SU-DHL-6 (cell line): ENCODE measurements around the gene ITGA7.

ENCODE experiments used
- H2AFZ ChIP-seq: fragments of 200-600 bp; sonication (generic); 2 replicates; pipeline ENCODE4 v1.6.1; 2014; ENCODE audit warnings: low read depth, mild to moderate bottlenecking, moderate library complexity, mixed read lengths, antibody characterized with exemption, low read length; ENCODE audit not compliant: severe bottlenecking
- H3F3A ChIP-seq: fragments of 200-600 bp; shearing (Covaris generic); 2 replicates; pipeline ENCODE4 v1.6.0; 2016; ENCODE audit warnings: antibody characterized with exemption, mild to moderate bottlenecking; ENCODE audit not compliant: insufficient read depth
- H3K27ac ChIP-seq: fragments of 200-600 bp; sonication (generic); 2 replicates; pipeline ENCODE4 v1.5.1; 2016; ENCODE audit warnings: low read depth, mild to moderate bottlenecking, low read length, moderate library complexity, mixed read lengths
- H3K27me3 ChIP-seq: fragments of 200-600 bp; sonication (generic), shearing (Covaris generic); 2 replicates; pipeline ENCODE4 v1.6.0; 2014; ENCODE audit warnings: mild to moderate bottlenecking, low read length
- H3K36me3 ChIP-seq: fragments of 200-600 bp; sonication (generic); 2 replicates; pipeline ENCODE4 v1.6.1; 2014; ENCODE audit warnings: mild to moderate bottlenecking, low read length, mixed read lengths
- H3K4me2 ChIP-seq: fragments of 300-600, 200-600 bp; shearing (Covaris generic), sonication (generic); 2 replicates; pipeline ENCODE4 v1.6.0; 2014; ENCODE audit warnings: low read length, low read depth, mild to moderate bottlenecking; ENCODE audit not compliant: poor library complexity, severe bottlenecking
- H3K4me3 ChIP-seq: fragments of 200-600 bp; sonication (generic); 2 replicates; pipeline ENCODE4 v1.5.1; 2014; ENCODE audit warnings: antibody characterized with exemption, low read length, mild to moderate bottlenecking, mixed read lengths; ENCODE audit not compliant: insufficient read depth, poor library complexity, severe bottlenecking
- H3K79me2 ChIP-seq: fragments of 200-600 bp; sonication (generic); 2 replicates; pipeline ENCODE4 v1.6.1; 2014; ENCODE audit warnings: mild to moderate bottlenecking, low read length, moderate library complexity; ENCODE audit not compliant: insufficient read depth
- H3K9ac ChIP-seq: fragments of 200-600 bp; sonication (generic); 2 replicates; pipeline ENCODE4 v1.7.0; 2014; ENCODE audit warnings: mild to moderate bottlenecking, low read length
- H3K9me2 ChIP-seq: fragments of 200-600 bp; sonication (generic); replicated peaks from 2 replicates; pipeline ENCODE4 v1.6.1; 2014; ENCODE audit warnings: low read length; ENCODE audit not compliant: insufficient read depth
- H3K9me3 ChIP-seq: fragments of 200-600 bp; sonication (generic); 2 replicates; pipeline ENCODE4 v1.6.1; 2014; ENCODE audit warnings: low read length, mixed read lengths; ENCODE audit not compliant: insufficient read depth
- H4K20me1 ChIP-seq: fragments of 200-600 bp; sonication (generic); 2 replicates; pipeline ENCODE4 v1.6.1; 2014; ENCODE audit warnings: low read depth, mild to moderate bottlenecking, antibody characterized with exemption, low read length, moderate library complexity, mixed read lengths
- EZH2phosphoT487 ChIP-seq: fragments of 200-600 bp; sonication (generic), shearing (Covaris generic); conservative IDR thresholded peaks from 2 replicates; pipeline ENCODE4 v1.6.1; 2018; ENCODE audit warnings: mild to moderate bottlenecking, antibody characterized with exemption, low read length, moderate library complexity, mixed read lengths
- TF ChIP-seq, protein P1 (sequence below): fragments of 200-600 bp; sonication (generic); IDR thresholded peaks from one replicate; pipeline ENCODE4 v1.5.1; 2017; ENCODE audit warnings: antibody characterized with exemption, mild to moderate bottlenecking, low read length, moderate library complexity; ENCODE audit not compliant: insufficient read depth, poor library complexity, severe bottlenecking

Gene ITGA7

DNA sequence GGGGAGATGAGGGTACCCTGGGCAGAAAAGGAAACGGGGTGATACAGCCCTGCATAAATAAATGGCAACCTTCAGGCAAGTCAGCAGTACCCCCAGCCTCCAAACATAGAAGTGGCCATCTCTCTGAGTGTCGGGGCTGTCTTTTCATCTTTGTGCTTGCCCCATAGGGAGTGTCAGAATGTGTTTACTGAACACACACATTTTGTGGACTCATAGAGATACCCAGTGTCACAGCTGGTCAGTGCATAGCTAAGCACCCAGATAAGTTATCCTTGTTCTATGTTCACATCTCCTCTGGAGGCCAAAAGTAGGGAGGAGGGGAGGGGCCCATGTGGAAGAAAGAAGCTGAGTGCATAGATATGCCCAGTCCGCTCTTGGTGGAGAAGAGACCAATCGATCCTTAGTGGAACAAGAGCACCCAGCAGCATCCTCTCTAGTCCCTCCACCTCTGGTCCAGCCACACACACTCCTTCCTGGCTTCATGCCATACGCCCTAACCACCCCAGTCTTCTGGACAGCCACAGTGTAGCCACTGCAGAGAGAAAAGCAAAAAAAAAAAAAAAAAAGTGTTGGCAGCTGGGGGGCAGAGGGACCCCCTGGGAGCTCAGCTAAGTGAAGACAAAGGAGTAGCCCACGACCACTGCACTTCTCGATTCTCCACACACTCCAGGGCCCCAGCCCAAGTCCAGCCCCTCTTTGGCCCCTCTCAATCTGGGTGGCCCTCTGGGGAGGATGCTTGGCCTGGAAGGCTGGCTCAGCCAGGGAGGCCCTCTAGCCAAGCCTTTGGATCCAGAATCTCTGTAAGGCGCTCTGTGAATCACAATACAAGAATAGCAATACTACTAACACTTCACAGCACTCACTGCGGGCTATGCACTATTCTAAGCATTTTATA, 2.6 kb downstream of the ITGA7 start:
- Histone ChIP-seq H3K27me3 (no peaks in the 10 kb centered on the region), H3F3A (no peaks in the 10 kb centered on the region), H3K4me3 (no peak overlapping the region), H3K9ac (no peak overlapping the region), H3K9me2 (no peaks in the 10 kb centered on the region), H3K36me3 (no peaks in the 10 kb centered on the region), H3K27ac (no peak overlapping the region), H3K9me3 (no peaks in the 10 kb centered on the region), H4K20me1 (no peaks in the 10 kb centered on the region), H3K79me2 (no peaks in the 10 kb centered on the region), H2AFZ (no peak overlapping the region), H3K4me2 (no peak overlapping the region)
- TF ChIP-seq, protein P1, sequence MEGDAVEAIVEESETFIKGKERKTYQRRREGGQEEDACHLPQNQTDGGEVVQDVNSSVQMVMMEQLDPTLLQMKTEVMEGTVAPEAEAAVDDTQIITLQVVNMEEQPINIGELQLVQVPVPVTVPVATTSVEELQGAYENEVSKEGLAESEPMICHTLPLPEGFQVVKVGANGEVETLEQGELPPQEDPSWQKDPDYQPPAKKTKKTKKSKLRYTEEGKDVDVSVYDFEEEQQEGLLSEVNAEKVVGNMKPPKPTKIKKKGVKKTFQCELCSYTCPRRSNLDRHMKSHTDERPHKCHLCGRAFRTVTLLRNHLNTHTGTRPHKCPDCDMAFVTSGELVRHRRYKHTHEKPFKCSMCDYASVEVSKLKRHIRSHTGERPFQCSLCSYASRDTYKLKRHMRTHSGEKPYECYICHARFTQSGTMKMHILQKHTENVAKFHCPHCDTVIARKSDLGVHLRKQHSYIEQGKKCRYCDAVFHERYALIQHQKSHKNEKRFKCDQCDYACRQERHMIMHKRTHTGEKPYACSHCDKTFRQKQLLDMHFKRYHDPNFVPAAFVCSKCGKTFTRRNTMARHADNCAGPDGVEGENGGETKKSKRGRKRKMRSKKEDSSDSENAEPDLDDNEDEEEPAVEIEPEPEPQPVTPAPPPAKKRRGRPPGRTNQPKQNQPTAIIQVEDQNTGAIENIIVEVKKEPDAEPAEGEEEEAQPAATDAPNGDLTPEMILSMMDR, result no peak

DNA sequence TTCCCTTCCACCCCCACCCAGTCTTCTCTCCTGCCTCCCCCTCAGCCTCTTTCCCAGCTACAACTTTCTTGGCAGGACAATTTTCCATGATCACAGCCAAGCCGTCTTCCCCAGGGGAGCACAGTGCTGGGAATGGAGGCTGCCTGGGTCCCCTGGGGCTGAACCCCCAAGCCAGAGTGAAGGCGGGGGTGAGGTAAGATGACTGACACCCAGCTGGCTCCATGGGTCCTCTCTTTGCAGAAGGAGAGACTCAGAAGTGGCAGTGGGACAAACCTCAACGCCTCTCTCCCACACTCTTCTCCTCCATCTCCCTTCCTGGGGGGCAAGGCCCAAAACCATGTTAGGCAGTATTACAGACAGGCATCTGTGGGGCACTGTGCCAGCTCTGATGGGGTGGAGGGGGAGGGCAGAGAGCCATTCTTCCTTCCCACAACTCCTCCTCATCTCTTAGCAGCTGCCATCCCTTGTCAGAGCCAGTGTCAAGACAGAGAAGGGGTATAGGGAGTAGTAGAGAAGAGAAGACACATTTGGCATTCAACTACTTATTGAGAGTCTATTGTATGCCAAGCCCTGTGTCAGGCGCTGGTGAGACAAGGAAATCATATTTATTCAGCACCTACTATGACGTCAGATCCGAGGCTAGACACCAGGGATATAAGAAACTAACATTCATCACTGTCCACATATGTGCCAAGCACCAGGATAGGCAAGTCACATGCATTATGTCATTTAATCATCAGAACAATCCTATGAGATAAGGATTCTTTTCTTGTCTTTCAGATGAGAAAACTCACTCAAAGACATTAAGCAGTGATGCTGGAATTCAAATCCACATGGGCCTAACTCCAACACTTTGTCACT, 3.6 kb downstream of the ITGA7 start:
- Histone ChIP-seq H4K20me1 (no peaks in the 10 kb centered on the region), H3F3A (no peaks in the 10 kb centered on the region), H3K4me3 (no peak overlapping the region), H3K4me2 (no peak overlapping the region), H3K27me3 (no peaks in the 10 kb centered on the region), H3K36me3 (no peaks in the 10 kb centered on the region), H3K9me3 (no peaks in the 10 kb centered on the region), H3K9ac (no peak overlapping the region), H3K27ac (no peak overlapping the region), H2AFZ (no peak overlapping the region), H3K79me2 (no peaks in the 10 kb centered on the region), H3K9me2 (no peaks in the 10 kb centered on the region)
- TF ChIP-seq EZH2phosphoT487, result no peak
- TF ChIP-seq, protein P1, result no peak

DNA sequence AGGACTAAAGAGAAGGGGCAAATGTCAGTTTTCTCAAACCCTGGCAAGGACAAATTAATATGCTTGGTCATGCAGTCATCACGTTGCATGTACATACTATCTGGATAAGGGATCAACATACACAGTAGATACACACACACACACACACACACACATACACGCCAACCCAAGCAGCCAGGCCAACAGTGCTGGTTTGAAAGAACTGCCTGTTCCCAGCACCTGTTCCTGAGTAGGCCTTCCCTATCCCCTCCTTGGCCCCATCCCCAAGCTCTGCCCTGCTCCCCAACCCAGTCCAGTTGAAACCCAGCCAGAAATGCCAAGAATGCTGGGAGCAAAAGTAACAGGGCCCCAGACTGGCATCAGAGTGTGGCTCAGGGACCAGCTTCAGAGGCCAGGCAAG, 4.4 kb downstream of the ITGA7 start:
- Histone ChIP-seq H3F3A (no peaks in the 10 kb centered on the region), H3K27ac (no peak overlapping the region), H3K9me3 (no peaks in the 10 kb centered on the region)

More for the DNA sequence above, 4.4 kb downstream of the ITGA7 start:
- no peaks in the 10 kb centered on the region for H3K36me3 ChIP-seq
- no peaks in the 10 kb centered on the region for H3K27me3 ChIP-seq
- no peak overlapping the region for H3K4me3 ChIP-seq
- H3K9me2 ChIP-seq, result no peaks in the 10 kb centered on the region
- H3K4me2 ChIP-seq, result no peak overlapping the region
- H3K9ac ChIP-seq, result no peak overlapping the region
- H2AFZ ChIP-seq, result no peak overlapping the region
- no peaks in the 10 kb centered on the region for H4K20me1 ChIP-seq
- no peaks in the 10 kb centered on the region for H3K79me2 ChIP-seq
- TF ChIP-seq, protein P1, result no peak
- no peak for TF ChIP-seq EZH2phosphoT487
